ENCODE results near the gene TFAP2A. TPM values are rescaled to one million over a fixed set of nuclear protein-coding genes. Genes with fewer than 3 reads are reported as not detected.

Gene TFAP2A
- total and polyA plus RNA-seq, 10 of the 15 experiments (the other 5 are each of a cell fraction or from before 2014, with no cell fraction given) = 0.05 to 0.46 (median 0.17) TPM; not detected in 4

DNA sequence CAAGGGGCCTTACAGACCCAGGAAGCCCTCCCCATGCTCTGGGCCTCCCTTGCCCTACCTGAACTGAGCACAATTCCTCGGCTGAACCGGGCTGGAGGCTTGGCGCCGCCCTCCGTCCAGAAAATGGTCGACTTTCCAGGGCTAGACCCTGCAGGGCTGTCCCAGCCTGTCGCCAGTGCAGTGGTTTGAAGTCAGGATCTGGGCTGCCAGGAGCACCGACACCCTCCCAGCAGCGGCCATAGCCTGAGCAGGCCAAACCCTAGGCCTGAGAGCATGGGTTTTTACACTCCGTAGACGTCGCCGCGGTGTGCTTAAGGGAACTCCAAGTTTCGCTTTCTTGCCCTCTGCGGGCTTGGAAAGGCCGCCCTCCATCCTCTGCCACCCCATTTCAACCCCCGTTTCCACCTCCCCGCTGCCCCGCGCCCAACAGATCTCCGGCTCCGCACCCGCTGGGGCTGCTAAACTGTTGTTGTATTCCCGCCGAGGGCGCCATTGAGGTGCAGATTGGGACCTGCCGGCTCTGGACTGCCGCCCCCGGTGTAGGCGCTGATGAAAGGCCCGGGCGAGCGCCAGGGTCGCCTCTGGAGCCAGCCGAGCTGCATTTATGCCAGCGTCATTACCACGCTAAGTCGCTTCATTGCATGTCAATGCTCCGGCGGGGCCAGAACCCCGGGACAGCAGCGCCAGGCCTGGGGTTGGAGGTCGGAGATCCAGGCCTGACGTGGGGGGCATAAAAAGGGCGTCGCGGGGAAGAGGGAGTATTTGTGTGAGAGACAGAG is 2.2 kb upstream of the TFAP2A start:
- no peaks in the 10 kb centered on the region for H3K79me2 ChIP-seq (ENCODE audit: control insufficient read depth, insufficient read depth, low read length)
- TF ChIP-seq ZZZ3 (IDR thresholded peaks at IDR 0.05; ENCODE audit: control insufficient read depth, insufficient read length, low read depth) (no peak), SIN3A (IDR thresholded peaks at IDR 0.05; ENCODE audit: low read depth, low read length) (no peak), SMC3 (IDR thresholded peaks at IDR 0.05; ENCODE audit: borderline replicate concordance, low read length) (no peak), RBBP5 (conservative IDR thresholded peaks at IDR 0.05) (no peak), HDGF (IDR thresholded peaks at IDR 0.05) (no peak), ATF3 (IDR thresholded peaks at IDR 0.05; ENCODE audit: borderline replicate concordance, extremely low read depth, low read depth, low read length) (no peak), PAX8 (IDR thresholded peaks at IDR 0.05) (no peak), FOXK2 (IDR thresholded peaks at IDR 0.05) (no peak), SKIL (IDR thresholded peaks at IDR 0.05; ENCODE audit: low read depth, poor library complexity, severe bottlenecking) (no peak)
- TF ChIP-seq, protein P1, sequence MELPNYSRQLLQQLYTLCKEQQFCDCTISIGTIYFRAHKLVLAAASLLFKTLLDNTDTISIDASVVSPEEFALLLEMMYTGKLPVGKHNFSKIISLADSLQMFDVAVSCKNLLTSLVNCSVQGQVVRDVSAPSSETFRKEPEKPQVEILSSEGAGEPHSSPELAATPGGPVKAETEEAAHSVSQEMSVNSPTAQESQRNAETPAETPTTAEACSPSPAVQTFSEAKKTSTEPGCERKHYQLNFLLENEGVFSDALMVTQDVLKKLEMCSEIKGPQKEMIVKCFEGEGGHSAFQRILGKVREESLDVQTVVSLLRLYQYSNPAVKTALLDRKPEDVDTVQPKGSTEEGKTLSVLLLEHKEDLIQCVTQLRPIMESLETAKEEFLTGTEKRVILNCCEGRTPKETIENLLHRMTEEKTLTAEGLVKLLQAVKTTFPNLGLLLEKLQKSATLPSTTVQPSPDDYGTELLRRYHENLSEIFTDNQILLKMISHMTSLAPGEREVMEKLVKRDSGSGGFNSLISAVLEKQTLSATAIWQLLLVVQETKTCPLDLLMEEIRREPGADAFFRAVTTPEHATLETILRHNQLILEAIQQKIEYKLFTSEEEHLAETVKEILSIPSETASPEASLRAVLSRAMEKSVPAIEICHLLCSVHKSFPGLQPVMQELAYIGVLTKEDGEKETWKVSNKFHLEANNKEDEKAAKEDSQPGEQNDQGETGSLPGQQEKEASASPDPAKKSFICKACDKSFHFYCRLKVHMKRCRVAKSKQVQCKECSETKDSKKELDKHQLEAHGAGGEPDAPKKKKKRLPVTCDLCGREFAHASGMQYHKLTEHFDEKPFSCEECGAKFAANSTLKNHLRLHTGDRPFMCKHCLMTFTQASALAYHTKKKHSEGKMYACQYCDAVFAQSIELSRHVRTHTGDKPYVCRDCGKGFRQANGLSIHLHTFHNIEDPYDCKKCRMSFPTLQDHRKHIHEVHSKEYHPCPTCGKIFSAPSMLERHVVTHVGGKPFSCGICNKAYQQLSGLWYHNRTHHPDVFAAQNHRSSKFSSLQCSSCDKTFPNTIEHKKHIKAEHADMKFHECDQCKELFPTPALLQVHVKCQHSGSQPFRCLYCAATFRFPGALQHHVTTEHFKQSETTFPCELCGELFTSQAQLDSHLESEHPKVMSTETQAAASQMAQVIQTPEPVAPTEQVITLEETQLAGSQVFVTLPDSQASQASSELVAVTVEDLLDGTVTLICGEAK (IDR thresholded peaks at IDR 0.05; ENCODE audit: borderline replicate concordance) = no peak
- TF ChIP-seq, protein P2, sequence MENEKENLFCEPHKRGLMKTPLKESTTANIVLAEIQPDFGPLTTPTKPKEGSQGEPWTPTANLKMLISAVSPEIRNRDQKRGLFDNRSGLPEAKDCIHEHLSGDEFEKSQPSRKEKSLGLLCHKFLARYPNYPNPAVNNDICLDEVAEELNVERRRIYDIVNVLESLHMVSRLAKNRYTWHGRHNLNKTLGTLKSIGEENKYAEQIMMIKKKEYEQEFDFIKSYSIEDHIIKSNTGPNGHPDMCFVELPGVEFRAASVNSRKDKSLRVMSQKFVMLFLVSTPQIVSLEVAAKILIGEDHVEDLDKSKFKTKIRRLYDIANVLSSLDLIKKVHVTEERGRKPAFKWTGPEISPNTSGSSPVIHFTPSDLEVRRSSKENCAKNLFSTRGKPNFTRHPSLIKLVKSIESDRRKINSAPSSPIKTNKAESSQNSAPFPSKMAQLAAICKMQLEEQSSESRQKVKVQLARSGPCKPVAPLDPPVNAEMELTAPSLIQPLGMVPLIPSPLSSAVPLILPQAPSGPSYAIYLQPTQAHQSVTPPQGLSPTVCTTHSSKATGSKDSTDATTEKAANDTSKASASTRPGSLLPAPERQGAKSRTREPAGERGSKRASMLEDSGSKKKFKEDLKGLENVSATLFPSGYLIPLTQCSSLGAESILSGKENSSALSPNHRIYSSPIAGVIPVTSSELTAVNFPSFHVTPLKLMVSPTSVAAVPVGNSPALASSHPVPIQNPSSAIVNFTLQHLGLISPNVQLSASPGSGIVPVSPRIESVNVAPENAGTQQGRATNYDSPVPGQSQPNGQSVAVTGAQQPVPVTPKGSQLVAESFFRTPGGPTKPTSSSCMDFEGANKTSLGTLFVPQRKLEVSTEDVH (IDR thresholded peaks at IDR 0.05; ENCODE audit: low read depth, partially characterized antibody) = no peak
- TF ChIP-seq, protein P3, sequence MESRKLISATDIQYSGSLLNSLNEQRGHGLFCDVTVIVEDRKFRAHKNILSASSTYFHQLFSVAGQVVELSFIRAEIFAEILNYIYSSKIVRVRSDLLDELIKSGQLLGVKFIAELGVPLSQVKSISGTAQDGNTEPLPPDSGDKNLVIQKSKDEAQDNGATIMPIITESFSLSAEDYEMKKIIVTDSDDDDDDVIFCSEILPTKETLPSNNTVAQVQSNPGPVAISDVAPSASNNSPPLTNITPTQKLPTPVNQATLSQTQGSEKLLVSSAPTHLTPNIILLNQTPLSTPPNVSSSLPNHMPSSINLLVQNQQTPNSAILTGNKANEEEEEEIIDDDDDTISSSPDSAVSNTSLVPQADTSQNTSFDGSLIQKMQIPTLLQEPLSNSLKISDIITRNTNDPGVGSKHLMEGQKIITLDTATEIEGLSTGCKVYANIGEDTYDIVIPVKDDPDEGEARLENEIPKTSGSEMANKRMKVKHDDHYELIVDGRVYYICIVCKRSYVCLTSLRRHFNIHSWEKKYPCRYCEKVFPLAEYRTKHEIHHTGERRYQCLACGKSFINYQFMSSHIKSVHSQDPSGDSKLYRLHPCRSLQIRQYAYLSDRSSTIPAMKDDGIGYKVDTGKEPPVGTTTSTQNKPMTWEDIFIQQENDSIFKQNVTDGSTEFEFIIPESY (IDR thresholded peaks at IDR 0.05) = no peak

More for the DNA sequence above, 2.2 kb upstream of the TFAP2A start:
- Histone ChIP-seq H3K27me3 (replicated peaks in 1 of 2; ENCODE audit: control insufficient read depth in 2 of 2, insufficient read depth in 2 of 2, low read length in 1 of 2) (peaks cover 19 to 45% of the 10 kb centered on the region in 2 experiments), H3K4me3 (no peak overlapping the region), H4K20me1 (ENCODE audit: control insufficient read depth, insufficient read depth) (no peaks in the 10 kb centered on the region), H3K27ac (ENCODE audit: control insufficient read depth, insufficient read depth) (no peak overlapping the region), H3K9me3 (replicated peaks; ENCODE audit: control insufficient read depth, insufficient read depth, low read length) (no peaks in the 10 kb centered on the region; the same call in 2 of the 3 replicates), H3K4me1 (ENCODE audit: control insufficient read depth, insufficient read depth, low read length) (peaks cover 16% of the 10 kb centered on the region), H3K4me2 (ENCODE audit: control insufficient read depth, insufficient read depth) (no peak overlapping the region), H3K9ac (ENCODE audit: control insufficient read depth, insufficient read depth, low read length) (no peak overlapping the region), H2AFZ (ENCODE audit: control insufficient read depth, low read depth, low read length) (no peak overlapping the region), H3K36me3 (ENCODE audit: control insufficient read depth in 2 of 2, insufficient read depth in 2 of 2, low read length in 1 of 2) (no peaks in the 10 kb centered on the region)
- ChIA-PET RAD21 (ENCODE audit: unreplicated experiment) (no interaction called here), SMC1A (ENCODE audit: uncharacterized antibody, unreplicated experiment) (no interaction called here), POLR2A (no interaction called here), CTCF (no interaction called here)
- DNase-seq (ENCODE audit: low read depth, low spot score) (no peak), FAIRE-seq (no peak), ATAC-seq (no peak)
- intact Hi-C loops (cut with micrococcal nuclease; ENCODE audit: unreplicated experiment) (no loop called here), in situ Hi-C loops (cut with MboI) (no loop called here)
- no TSS peak for BruUV-seq (replicated peaks)
- WGBS (ENCODE audit: insufficient coverage, insufficient replicate concordance, low lambda C conversion rate, missing lambda C conversion rate) = 44% methylated on average over 42 of the region's 48 CpGs
